HepG2 (cell line): ENCODE results near the gene POLRMT. TPM values are rescaled to one million over a fixed set of nuclear protein-coding genes. Genes with fewer than 3 reads are reported as not detected.

Experiments
- ATAC-seq: fragments of 200-7000 bp; cut with Tn5 transposase; 3 replicates; pipeline ENCODE4 v1.9.1; 2020; ENCODE audit warnings: mild to moderate bottlenecking, moderate library complexity
- BruUV-seq: library from RNA; stranded (reverse); fragments of 400-500 nt; replicated peaks from 2 replicates; lab custom pipeline; 2021; lab: Mats Ljungman, UMichigan
- CTCF ChIA-PET: fragments of 300-600 bp; formaldehyde crosslinking; extraction: SDS; loops from one replicate; lab custom pipeline; 2021; ENCODE audit warnings: low total read pairs, inconsistent platforms, low intra/inter-chr PET ratio; lab: Yijun Ruan, JAX
- POLR2A ChIA-PET: fragments of 350-600 bp; sonication (Branson Sonifier 250); formaldehyde crosslinking; loops from one replicate; lab custom pipeline; 2020; ENCODE audit warnings: antibody characterized with exemption, inconsistent platforms; lab: Yijun Ruan, JAX
- DNase-seq: peaks from one replicate; pipeline ENCODE4 v3.0.0-alpha.2; 2015; ENCODE audit warnings: low spot score
- FAIRE-seq: peaks from 3 replicates; lab custom pipeline; 2011; peaks lifted over from hg19 to GRCh38; lab: Jason Lieb, UNC
- H2AFZ ChIP-seq: one replicate; pipeline ENCODE4 v1.6.1; 2011; ENCODE audit warnings: low read length, inconsistent platforms
- H3K27ac ChIP-seq: fragments of 300-600 bp; 3 replicates; pipeline ENCODE4 v1.8.0; 2011; ENCODE audit warnings: mixed run types, mild to moderate bottlenecking, mixed read lengths, low read length, inconsistent platforms; ENCODE audit not compliant: insufficient read depth; ENCODE audit errors: extremely low read length
- H3K27me3 ChIP-seq, 2 experiments: fragments of 200-600 bp in 1 of 2; 2 replicates in 1 of 2; 3 replicates in 1 of 2; pipeline versions ENCODE4 v1.6.0 to v1.8.0; 2011; ENCODE audit warnings: low read length in 2 of 2, mild to moderate bottlenecking in 2 of 2, moderate library complexity in 2 of 2, inconsistent platforms in 1 of 2; ENCODE audit not compliant: insufficient read depth in 2 of 2, control insufficient read depth in 1 of 2
- H3K36me3 ChIP-seq, 2 experiments: fragments of 200-600 bp in 1 of 2; replicated peaks in 1 of 2; 2 replicates in 1 of 2; 3 replicates in 1 of 2; pipeline versions ENCODE4 v1.5.1 to v1.8.0; 2011; ENCODE audit warnings: low read length in 2 of 2, inconsistent platforms in 1 of 2; ENCODE audit not compliant: insufficient read depth in 2 of 2, control insufficient read depth in 1 of 2
- H3K4me1 ChIP-seq: 2 replicates; pipeline ENCODE4 v1.5.1; 2012; ENCODE audit warnings: low read length, inconsistent platforms; ENCODE audit not compliant: insufficient read depth
- H3K4me2 ChIP-seq: 2 replicates; pipeline ENCODE4 v1.6.0; 2011; ENCODE audit warnings: low read depth, low read length, inconsistent platforms
- H3K4me3 ChIP-seq, 3 experiments: fragments of 200-600 bp in 1 of 3; sonication (generic), shearing (Covaris generic) in 1 of 3; replicated peaks in 1 of 3; 2 replicates each; pipeline ENCODE4 v1.5.1; 2011 to 2016; ENCODE audit warnings: low read length in 3 of 3, inconsistent platforms in 2 of 3, low read depth in 2 of 3, mild to moderate bottlenecking in 2 of 3, control low read depth in 1 of 3, mixed read lengths in 1 of 3; ENCODE audit not compliant: insufficient read depth in 1 of 3
- H3K79me2 ChIP-seq: one replicate; pipeline ENCODE4 v1.6.1; 2011; ENCODE audit warnings: low read length, inconsistent platforms; ENCODE audit not compliant: insufficient read depth
- H3K9ac ChIP-seq: 2 replicates; pipeline ENCODE4 v1.6.0; 2011; ENCODE audit warnings: mild to moderate bottlenecking, low read depth, low read length, inconsistent platforms; ENCODE audit not compliant: insufficient read depth
- H3K9me3 ChIP-seq: 2 replicates; pipeline ENCODE4 v1.5.1; 2012; ENCODE audit warnings: mild to moderate bottlenecking, low read length
- H4K20me1 ChIP-seq: 2 replicates; pipeline ENCODE4 v1.6.0; 2011; ENCODE audit warnings: inconsistent platforms, mild to moderate bottlenecking, low read length, moderate library complexity; ENCODE audit not compliant: insufficient read depth
- ARNTL ChIP-seq: sonication (generic); formaldehyde crosslinking; IDR thresholded peaks from 2 replicates; pipeline ENCODE4 v1.4.0; 2020; ENCODE audit warnings: mild to moderate bottlenecking, missing genetic modification reagents
- CENPX ChIP-seq: sonication (generic); formaldehyde crosslinking; IDR thresholded peaks from 2 replicates; pipeline ENCODE4 v1.9.0; 2021; ENCODE audit warnings: mild to moderate bottlenecking, missing genetic modification reagents, moderate library complexity
- DBP ChIP-seq: sonication (generic); formaldehyde crosslinking; IDR thresholded peaks from 2 replicates; pipeline ENCODE4 v1.4.0; 2020; ENCODE audit warnings: missing genetic modification reagents; ENCODE audit errors: not compliant biosample characterization
- DR1 ChIP-seq: sonication (generic); formaldehyde crosslinking; IDR thresholded peaks from 2 replicates; pipeline ENCODE4 v1.8.0; 2021; ENCODE audit warnings: mild to moderate bottlenecking, missing genetic modification reagents, inconsistent platforms
- ETV5 ChIP-seq: IDR thresholded peaks from 2 replicates; pipeline ENCODE4 v1.6.1; 2018; ENCODE audit warnings: missing biosample characterization, missing genetic modification reagents, inconsistent platforms, borderline replicate concordance
- GZF1 ChIP-seq: sonication (generic); formaldehyde crosslinking; IDR thresholded peaks from 2 replicates; pipeline ENCODE4 v1.5.1; 2020; ENCODE audit warnings: mild to moderate bottlenecking, missing genetic modification reagents
- MXI1 ChIP-seq: IDR thresholded peaks from 3 replicates; pipeline ENCODE4 v1.6.1; 2012; ENCODE audit warnings: low read depth, low read length, inconsistent platforms, borderline replicate concordance
- SKI ChIP-seq: fragments of 450-650 bp; IDR thresholded peaks from one replicate; pipeline ENCODE4 v1.6.1; 2018; ENCODE audit warnings: mild to moderate bottlenecking; ENCODE audit not compliant: partially characterized antibody
- SMAD3 ChIP-seq: sonication (generic); formaldehyde crosslinking; IDR thresholded peaks from 2 replicates; pipeline ENCODE4 v1.4.0; 2020; ENCODE audit warnings: missing genetic modification reagents
- SNRNP70 ChIP-seq: fragments of 200-400 bp; formaldehyde crosslinking; IDR thresholded peaks from 2 replicates; pipeline ENCODE4 v1.6.1; 2017; ENCODE audit warnings: mild to moderate bottlenecking, low read depth, low read length, moderate library complexity
- SP1 ChIP-seq, 2 experiments: fragments of 450-650 bp in 1 of 2; sonication (generic) in 1 of 2; formaldehyde crosslinking in 1 of 2; IDR thresholded peaks; 2 replicates each; pipeline versions ENCODE4 v1.4.0 to v1.6.1; 2016 to 2020; ENCODE audit warnings: missing genetic modification reagents in 1 of 2
- ZBTB2 ChIP-seq: sonication (generic); formaldehyde crosslinking; IDR thresholded peaks from 2 replicates; pipeline ENCODE4 v1.8.0; 2022; ENCODE audit warnings: low read depth, missing genetic modification reagents
- ZC3H13 ChIP-seq: sonication (generic); formaldehyde crosslinking; IDR thresholded peaks from 2 replicates; pipeline ENCODE4 v1.8.1; 2023; ENCODE audit warnings: mild to moderate bottlenecking, missing genetic modification reagents, moderate library complexity
- ZNF124 ChIP-seq: sonication (generic); formaldehyde crosslinking; IDR thresholded peaks from 2 replicates; pipeline ENCODE4 v1.4.0; 2020; ENCODE audit warnings: missing genetic modification reagents
- ZNF235 ChIP-seq: sonication (generic); formaldehyde crosslinking; IDR thresholded peaks from 2 replicates; pipeline ENCODE4 v1.8.1; 2023; ENCODE audit warnings: mild to moderate bottlenecking, missing genetic modification reagents, borderline replicate concordance
- ZNF414 ChIP-seq: sonication (generic); formaldehyde crosslinking; IDR thresholded peaks from 2 replicates; pipeline ENCODE4 v1.5.0; 2020; ENCODE audit warnings: missing genetic modification reagents
- ZNF772 ChIP-seq: sonication (generic); formaldehyde crosslinking; IDR thresholded peaks from 2 replicates; pipeline ENCODE4 v1.5.0; 2020; ENCODE audit warnings: mild to moderate bottlenecking, missing genetic modification reagents
- ZNF788 ChIP-seq: sonication (generic); formaldehyde crosslinking; IDR thresholded peaks from 2 replicates; pipeline ENCODE4 v1.5.0; 2020; ENCODE audit warnings: mild to moderate bottlenecking, missing genetic modification reagents, borderline replicate concordance
- ZNF790 ChIP-seq: sonication (generic); formaldehyde crosslinking; IDR thresholded peaks from 2 replicates; pipeline ENCODE4 v1.8.0; 2022; ENCODE audit warnings: missing genetic modification reagents, mild to moderate bottlenecking, borderline replicate concordance
- ZNF841 ChIP-seq: sonication (generic); formaldehyde crosslinking; IDR thresholded peaks from 2 replicates; pipeline ENCODE4 v1.8.1; 2023; ENCODE audit warnings: missing genetic modification reagents, borderline replicate concordance
- ZNF878 ChIP-seq: sonication (generic); formaldehyde crosslinking; IDR thresholded peaks from 2 replicates; pipeline ENCODE4 v1.8.1; 2023; ENCODE audit warnings: mild to moderate bottlenecking, missing genetic modification reagents, moderate library complexity
- ZNF891 ChIP-seq: sonication (generic); formaldehyde crosslinking; IDR thresholded peaks from 2 replicates; pipeline ENCODE4 v1.5.0; 2020; ENCODE audit warnings: mild to moderate bottlenecking, missing genetic modification reagents
- WGBS: methylation state at CpG from one replicate; pipeline ENCODE4 v1.1.6; 2017; ENCODE audit warnings: low lambda C conversion rate; 5-methylcytosine and 5-hydroxymethylcytosine counted together
- in situ Hi-C: cut with HindIII; loops from 2 replicates; pipeline ENCODE4 v1.10.0; 2017; ENCODE audit warnings: low pct_unique_long_range_greater_than_20kb; ENCODE audit not compliant: extremely low pct_ligation_motif_present
- intact Hi-C: fragments of 100-400 bp; cut with micrococcal nuclease; formaldehyde crosslinking; loops from one replicate; pipeline ENCODE4 v1.10.0; 2022; ENCODE audit not compliant: unreplicated experiment
- polyA plus RNA-seq, 8 experiments: library from polyadenylated mRNA; depleted of rRNA in 3 of 8; stranded (reverse) in 7 of 8; unstranded in 1 of 8; fragments of >200 nt; fragmentation: Illumina TruSeq in 4 of 8; extraction: Trizol in 4 of 8; gene quantifications; 2 replicates each; pipeline versions ENCODE4 v1.2.1 to v1.2.3, GENCODE V29; 2011 to 2016; ENCODE audit warnings: low read depth in 4 of 8, missing spikeins in 1 of 8, mixed read lengths in 1 of 8; ENCODE audit not compliant: insufficient read depth in 1 of 8
- total RNA-seq, 5 experiments: library from RNA; depleted of rRNA; stranded (reverse); fragments of >200 nt; fragmentation: Illumina TruSeq; extraction: Trizol; gene quantifications; 2 replicates each; pipeline ENCODE4 v1.2.3, GENCODE V29; 2016; ENCODE audit warnings: low read depth in 1 of 5

The POLRMT gene
- total and polyA plus RNA-seq, 2 of the 13 experiments (the other 11 are each of a cell fraction or from before 2014, with no cell fraction given), result 78.0 to 101 TPM

DNA sequence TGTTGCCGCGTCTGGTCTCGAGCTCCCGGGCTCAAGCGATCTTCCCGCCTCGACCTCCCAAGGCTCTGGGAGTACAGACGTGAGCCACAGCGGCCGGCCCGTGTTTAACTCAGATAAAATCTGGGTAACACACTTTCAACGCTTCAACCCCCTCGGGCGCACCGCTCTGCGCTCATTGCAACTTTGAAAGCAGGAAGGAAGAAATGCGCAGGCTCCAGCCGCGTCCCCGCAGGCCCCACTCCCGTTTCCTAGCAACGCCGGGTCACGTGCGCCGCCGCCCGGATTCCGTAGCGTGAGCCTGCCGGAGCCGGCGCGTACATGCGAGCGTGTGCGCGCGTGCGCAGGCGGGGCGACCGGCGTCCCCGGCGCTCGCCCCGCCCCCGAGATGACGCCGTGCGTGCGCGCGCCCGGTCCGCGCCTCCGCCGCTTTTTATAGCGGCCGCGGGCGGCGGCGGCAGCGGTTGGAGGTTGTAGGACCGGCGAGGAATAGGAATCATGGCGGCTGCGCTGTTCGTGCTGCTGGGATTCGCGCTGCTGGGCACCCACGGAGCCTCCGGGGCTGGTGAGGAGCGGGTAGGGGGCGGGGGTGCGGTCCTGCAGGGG is 61.1 kb downstream of the POLRMT start, which contains the start of gene BSG:
BSG (plus strand) TSS at position 457 of the 603 bp plus-strand sequence; CDS start at position 496, 39 bp downstream.
- Histone ChIP-seq H3K79me2 (peaks cover 49% of the 10 kb centered on the region), H3K4me3 (peak within 1 kb of the TSS; percentile 90 to 99 (median 96)), H3K36me3 (peaks cover 6 to 7% of the 10 kb centered on the region in 2 experiments; a peak in 3 of 5 replicates), H3K27ac (peak within 1 kb of the TSS; percentile 95), H3K4me1 (peaks cover 30% of the 10 kb centered on the region), H4K20me1 (peaks cover 42% of the 10 kb centered on the region), H3K9me3 (no peaks in the 10 kb centered on the region), H3K4me2 (peak within 1 kb of the TSS; percentile 92), H3K9ac (peak within 1 kb of the TSS; percentile 95), H2AFZ (no peak within 1 kb of the TSS), H3K27me3 (no peaks in the 10 kb centered on the region; a peak in 1 of 5 replicates)
- DNase-seq, result peak; percentile 94
- POLR2A ChIA-PET, result interaction anchor here (0.7 to 4.3 kb wide), 8 partner anchors 14 to 132 kb away, joined by 3 to 45 read pairs (median 4); partner anchors contain the start of genes CDC34 and POLRMT
- BruUV-seq, result no TSS peak
- intact Hi-C loops (no loop called here), in situ Hi-C loops (no loop called here)
- CTCF ChIA-PET, result interaction anchor here (0.9 kb wide), 1 partner anchor 22 kb away, joined by 3 read pairs; no protein-coding TSS in a partner anchor
- ATAC-seq, result peak; percentile 53
- 2% methylated on average over 40 of the region's 79 CpGs for WGBS
- peak; percentile 64 for FAIRE-seq
- peak; percentile 72; the same call in 1 of the 2 replicates for TF ChIP-seq ZC3H13 (CRISPR knock-in tag)
- TF ChIP-seq ZNF788, result peak; percentile 10; the same call in 1 of the 2 replicates
- TF ChIP-seq SMAD3, result 0 out of 2 replicates have a peak, but pooled peaks have one; percentile 14
- TF ChIP-seq ZBTB2 (CRISPR knock-in tag), result no peak; the same call in 1 of the 2 replicates
- TF ChIP-seq ZNF772 (CRISPR knock-in tag), result peak; percentile 46; the same call in 1 of the 2 replicates
- TF ChIP-seq ZNF891 (CRISPR knock-in tag), result peak; percentile 63; the same call in 1 of the 2 replicates
- TF ChIP-seq GZF1 (CRISPR knock-in tag), result no peak
- TF ChIP-seq ZNF878 (CRISPR knock-in tag), result peak; percentile 8; the same call in 1 of the 2 replicates
- peak; percentile 75; the same call in 1 of the 2 replicates for TF ChIP-seq ZNF414
- peak; percentile 54; the same call in 1 of the 2 replicates for TF ChIP-seq ZNF790 (CRISPR knock-in tag)
- peak; percentile 18; the same call in 1 of the 2 replicates for TF ChIP-seq ZNF124 (CRISPR knock-in tag)
- no peak for TF ChIP-seq DBP (CRISPR knock-in tag)
- peak; percentile 99 for TF ChIP-seq DR1 (CRISPR knock-in tag)
- peak; percentile 77 for TF ChIP-seq ARNTL
- no peak for TF ChIP-seq SP1 (IDR thresholded peaks at IDR 0.05)
- peak; percentile 69; the same call in 1 of the 2 replicates for TF ChIP-seq SP1 (CRISPR knock-in tag; IDR thresholded peaks at IDR 0.05)
- no peak; the same call in 1 of the 2 replicates for TF ChIP-seq ETV5
- no peak for TF ChIP-seq CENPX
- no peak for TF ChIP-seq SNRNP70
- peak; percentile 48; the same call in 1 of the 2 replicates for TF ChIP-seq ZNF841 (CRISPR knock-in tag)
- 0 out of 2 replicates have a peak, but pooled peaks have one; percentile 54 for TF ChIP-seq ZNF235 (CRISPR knock-in tag)
- TF ChIP-seq SKI, result peak; percentile 62
- TF ChIP-seq MXI1, result peak; percentile 93
